NB4 (cell line): ENCODE data around the gene ODAD2.

Experiments
- DNase-seq: peaks from one replicate; pipeline ENCODE4 v3.0.0; 2010; ENCODE audit warnings: low read depth
- H3K4me3 ChIP-seq: one replicate; pipeline ENCODE4 v1.5.1; 2011; ENCODE audit warnings: mild to moderate bottlenecking, low read depth, low read length, moderate library complexity
- MAX ChIP-seq: IDR thresholded peaks from 2 replicates; pipeline ENCODE4 v1.6.1; 2011; ENCODE audit warnings: low read depth, low read length
- MYC ChIP-seq: IDR thresholded peaks from 2 replicates; pipeline ENCODE4 v1.6.1; 2011; ENCODE audit warnings: low read depth, low read length
- POLR2A ChIP-seq: IDR thresholded peaks from 2 replicates; pipeline ENCODE4 v1.6.1; 2011; ENCODE audit warnings: mild to moderate bottlenecking; ENCODE audit not compliant: insufficient read length; ENCODE audit errors: extremely low read depth
- TF ChIP-seq, protein P1 (sequence below): IDR thresholded peaks from one replicate; pipeline ENCODE4 v1.5.1; 2012; ENCODE audit warnings: low read depth, low read length

The ODAD2 gene

GRCh38 chr10:27792216-27792615, 206.7 kb downstream of the ODAD2 start:
- no peak overlapping the region for H3K4me3 ChIP-seq
- no peak for DNase-seq
- TF ChIP-seq, protein P1, sequence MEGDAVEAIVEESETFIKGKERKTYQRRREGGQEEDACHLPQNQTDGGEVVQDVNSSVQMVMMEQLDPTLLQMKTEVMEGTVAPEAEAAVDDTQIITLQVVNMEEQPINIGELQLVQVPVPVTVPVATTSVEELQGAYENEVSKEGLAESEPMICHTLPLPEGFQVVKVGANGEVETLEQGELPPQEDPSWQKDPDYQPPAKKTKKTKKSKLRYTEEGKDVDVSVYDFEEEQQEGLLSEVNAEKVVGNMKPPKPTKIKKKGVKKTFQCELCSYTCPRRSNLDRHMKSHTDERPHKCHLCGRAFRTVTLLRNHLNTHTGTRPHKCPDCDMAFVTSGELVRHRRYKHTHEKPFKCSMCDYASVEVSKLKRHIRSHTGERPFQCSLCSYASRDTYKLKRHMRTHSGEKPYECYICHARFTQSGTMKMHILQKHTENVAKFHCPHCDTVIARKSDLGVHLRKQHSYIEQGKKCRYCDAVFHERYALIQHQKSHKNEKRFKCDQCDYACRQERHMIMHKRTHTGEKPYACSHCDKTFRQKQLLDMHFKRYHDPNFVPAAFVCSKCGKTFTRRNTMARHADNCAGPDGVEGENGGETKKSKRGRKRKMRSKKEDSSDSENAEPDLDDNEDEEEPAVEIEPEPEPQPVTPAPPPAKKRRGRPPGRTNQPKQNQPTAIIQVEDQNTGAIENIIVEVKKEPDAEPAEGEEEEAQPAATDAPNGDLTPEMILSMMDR = no peak
- TF ChIP-seq MYC (no peak), MAX (no peak), POLR2A (no peak)

GRCh38 chr10:27784272-27784671, 214.6 kb downstream of the ODAD2 start:
- no peak for DNase-seq
- H3K4me3 ChIP-seq = no peak overlapping the region
- TF ChIP-seq, protein P1 = no peak
- no peak for TF ChIP-seq POLR2A
- TF ChIP-seq MYC = no peak

DNA sequence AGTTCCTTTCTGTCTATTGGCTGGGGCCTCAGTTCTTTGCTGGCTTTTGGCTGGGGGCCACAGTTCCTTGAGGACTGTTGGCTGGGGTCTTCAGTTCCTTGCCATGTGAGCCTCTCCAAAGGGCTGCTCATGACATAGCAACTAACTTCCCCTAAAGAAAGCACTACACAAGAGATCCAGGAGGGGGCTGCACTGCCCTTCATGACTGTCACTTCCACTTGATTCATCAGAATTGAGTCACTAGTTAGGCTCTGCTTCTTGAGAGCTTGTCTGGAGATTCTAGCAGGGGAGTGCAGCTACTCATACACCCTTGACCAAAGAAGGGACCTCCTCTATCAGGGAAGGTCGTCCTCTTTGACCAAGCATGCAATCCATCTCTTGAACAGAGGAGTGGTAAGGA, 215.2 kb downstream of the ODAD2 start:
- no peak overlapping the region for H3K4me3 ChIP-seq
- TF ChIP-seq, protein P1 = peak; percentile 40
- TF ChIP-seq MYC = no peak
- peak; percentile 54 for DNase-seq

GRCh38 chr10:27779462-27780015, 219.3 kb downstream of the ODAD2 start:
- no peak for TF ChIP-seq MYC
- no peak for TF ChIP-seq POLR2A
- TF ChIP-seq, protein P1 = no peak
- no peak for TF ChIP-seq MAX
- no peak for DNase-seq
- H3K4me3 ChIP-seq = no peak overlapping the region

- DNase-seq = no peak
- TF ChIP-seq POLR2A (no peak), MYC (no peak), MAX (no peak)
- TF ChIP-seq, protein P1 = no peak
- H3K4me3 ChIP-seq = no peak overlapping the region
Observed at GRCh38 chr10:27774831-27775230, 224.0 kb downstream of the ODAD2 start.

- H3K4me3 ChIP-seq = no peak overlapping the region
- TF ChIP-seq POLR2A (no peak), MAX (no peak)
- peak; percentile 18 for DNase-seq
Observed at GRCh38 chr10:27771231-27771630, 227.6 kb downstream of the ODAD2 start.

- H3K4me3 ChIP-seq = no peak overlapping the region
- TF ChIP-seq, protein P1 = no peak
- TF ChIP-seq MYC (no peak), POLR2A (no peak), MAX (no peak)
- no peak for DNase-seq
Observed at GRCh38 chr10:27770181-27770580, 228.7 kb downstream of the ODAD2 start.
